ENCODE measurements around the gene FLT4. TPM values are rescaled to one million over a fixed set of nuclear protein-coding genes. Genes with fewer than 3 reads are reported as not detected.

FLT4 gene
- total RNA-seq, 1 donor from 2014 or later = 541 TPM

GRCh38 chr5:180601591-180602480 is 47.6 kb downstream of the FLT4 start:
- Mint-ChIP-seq H3K9me3 (ENCODE audit: unreplicated experiment) (no peaks in the 10 kb centered on the region), H3K27ac (ENCODE audit: unreplicated experiment) (peak overlapping the region; percentile 21), H3K36me3 (ENCODE audit: low read depth, unreplicated experiment) (peaks cover 19% of the 10 kb centered on the region), H3K4me3 (ENCODE audit: unreplicated experiment) (peak overlapping the region; percentile 28), H3K4me1 (ENCODE audit: unreplicated experiment) (peaks cover 12% of the 10 kb centered on the region), H3K27me3 (ENCODE audit: unreplicated experiment) (peaks cover 25% of the 10 kb centered on the region)
- TF ChIP-seq, protein P1, sequence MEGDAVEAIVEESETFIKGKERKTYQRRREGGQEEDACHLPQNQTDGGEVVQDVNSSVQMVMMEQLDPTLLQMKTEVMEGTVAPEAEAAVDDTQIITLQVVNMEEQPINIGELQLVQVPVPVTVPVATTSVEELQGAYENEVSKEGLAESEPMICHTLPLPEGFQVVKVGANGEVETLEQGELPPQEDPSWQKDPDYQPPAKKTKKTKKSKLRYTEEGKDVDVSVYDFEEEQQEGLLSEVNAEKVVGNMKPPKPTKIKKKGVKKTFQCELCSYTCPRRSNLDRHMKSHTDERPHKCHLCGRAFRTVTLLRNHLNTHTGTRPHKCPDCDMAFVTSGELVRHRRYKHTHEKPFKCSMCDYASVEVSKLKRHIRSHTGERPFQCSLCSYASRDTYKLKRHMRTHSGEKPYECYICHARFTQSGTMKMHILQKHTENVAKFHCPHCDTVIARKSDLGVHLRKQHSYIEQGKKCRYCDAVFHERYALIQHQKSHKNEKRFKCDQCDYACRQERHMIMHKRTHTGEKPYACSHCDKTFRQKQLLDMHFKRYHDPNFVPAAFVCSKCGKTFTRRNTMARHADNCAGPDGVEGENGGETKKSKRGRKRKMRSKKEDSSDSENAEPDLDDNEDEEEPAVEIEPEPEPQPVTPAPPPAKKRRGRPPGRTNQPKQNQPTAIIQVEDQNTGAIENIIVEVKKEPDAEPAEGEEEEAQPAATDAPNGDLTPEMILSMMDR (IDR thresholded peaks at IDR 0.05; ENCODE audit: unreplicated experiment) = no peak
- no peak for DNase-seq (ENCODE audit: low spot score)

GRCh38 chr5:180600554-180601041 is 48.8 kb downstream of the FLT4 start:
- Mint-ChIP-seq H3K27ac (ENCODE audit: unreplicated experiment) (peak overlapping the region; percentile 81), H3K36me3 (ENCODE audit: low read depth, unreplicated experiment) (peaks cover 12% of the 10 kb centered on the region), H3K4me3 (ENCODE audit: unreplicated experiment) (no peak overlapping the region), H3K9me3 (ENCODE audit: unreplicated experiment) (no peaks in the 10 kb centered on the region), H3K27me3 (ENCODE audit: unreplicated experiment) (peaks cover 25% of the 10 kb centered on the region), H3K4me1 (ENCODE audit: unreplicated experiment) (peaks cover 7% of the 10 kb centered on the region)
- TF ChIP-seq, protein P1 (IDR thresholded peaks at IDR 0.05; ENCODE audit: unreplicated experiment) = no peak
- DNase-seq (ENCODE audit: low spot score) = no peak

DNA sequence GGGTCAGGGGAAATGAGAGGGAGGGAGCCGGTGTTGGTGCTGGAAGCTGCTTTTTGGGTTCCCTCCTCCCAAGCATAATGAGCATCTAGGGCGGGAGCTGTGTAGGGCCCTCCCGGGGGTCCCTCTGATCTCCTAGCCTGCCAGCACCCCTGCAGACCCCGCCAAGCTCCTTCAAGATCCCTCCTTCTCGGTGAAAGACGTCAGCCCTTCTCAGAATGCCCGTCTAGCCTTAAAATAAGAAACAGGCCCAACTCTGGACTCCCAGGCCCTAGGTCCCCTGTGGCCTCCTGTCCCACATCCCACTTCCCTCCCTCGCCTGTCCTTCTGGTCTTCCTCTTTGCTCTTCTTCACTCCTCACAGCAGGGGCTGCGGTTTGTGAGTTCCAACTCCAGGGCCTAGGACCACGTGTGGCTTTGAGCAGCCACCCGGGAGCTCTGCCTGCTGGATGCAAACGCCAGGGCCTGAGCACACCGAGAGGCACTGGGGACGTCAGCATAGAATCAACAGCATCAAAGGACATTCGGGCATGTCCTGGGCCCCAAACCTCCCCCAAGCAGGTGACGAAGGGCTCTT is 49.3 kb downstream of the FLT4 start:
- DNase-seq (ENCODE audit: low spot score) = no peak
- Mint-ChIP-seq H3K9me3 (ENCODE audit: unreplicated experiment) (no peaks in the 10 kb centered on the region), H3K4me1 (ENCODE audit: unreplicated experiment) (peaks cover 5% of the 10 kb centered on the region), H3K36me3 (ENCODE audit: low read depth, unreplicated experiment) (peaks cover 13% of the 10 kb centered on the region), H3K27me3 (ENCODE audit: unreplicated experiment) (peaks cover 20% of the 10 kb centered on the region), H3K27ac (ENCODE audit: unreplicated experiment) (peak overlapping the region; percentile 81), H3K4me3 (ENCODE audit: unreplicated experiment) (no peak overlapping the region)
- TF ChIP-seq, protein P1 (IDR thresholded peaks at IDR 0.05; ENCODE audit: unreplicated experiment) = no peak

GRCh38 chr5:180599590-180599914 is 49.8 kb downstream of the FLT4 start:
- Mint-ChIP-seq H3K4me3 (ENCODE audit: unreplicated experiment) (no peak overlapping the region), H3K4me1 (ENCODE audit: unreplicated experiment) (peaks cover 5% of the 10 kb centered on the region), H3K27ac (ENCODE audit: unreplicated experiment) (no peak overlapping the region), H3K27me3 (ENCODE audit: unreplicated experiment) (peaks cover 18% of the 10 kb centered on the region), H3K36me3 (ENCODE audit: low read depth, unreplicated experiment) (peaks cover 12% of the 10 kb centered on the region), H3K9me3 (ENCODE audit: unreplicated experiment) (no peaks in the 10 kb centered on the region)
- TF ChIP-seq, protein P1 (IDR thresholded peaks at IDR 0.05; ENCODE audit: unreplicated experiment) = no peak
- no peak for DNase-seq (ENCODE audit: low spot score)

Measured in endothelial cell (in vitro differentiated cells).